ENCODE data around the gene WIZ. TPM values are rescaled to one million over a fixed set of nuclear protein-coding genes. Genes with fewer than 3 reads are reported as not detected.
"Not testable (repeated sequence)": the region's sequence is repeated elsewhere in the genome, so short reads cannot be mapped to it uniquely, and the experiment has no call there.

The WIZ gene
- total RNA-seq, 1 experiment from 2014 or later = 7.2 TPM

GRCh38 chr19:15411351-15411750, 38.4 kb downstream of the WIZ start:
- DNase-seq (ENCODE audit: low spot score) = not testable (repeated sequence)

- DNase-seq (ENCODE audit: low spot score) = no peak
Measured at GRCh38 chr19:15404780-15405211, 45.0 kb downstream of the WIZ start.

- DNase-seq (ENCODE audit: low spot score) = no peak
Measured at GRCh38 chr19:15404097-15404779, 45.5 kb downstream of the WIZ start.

GRCh38 chr19:15403151-15403531, 46.6 kb downstream of the WIZ start:
- DNase-seq (ENCODE audit: low spot score) = no peak

DNA sequence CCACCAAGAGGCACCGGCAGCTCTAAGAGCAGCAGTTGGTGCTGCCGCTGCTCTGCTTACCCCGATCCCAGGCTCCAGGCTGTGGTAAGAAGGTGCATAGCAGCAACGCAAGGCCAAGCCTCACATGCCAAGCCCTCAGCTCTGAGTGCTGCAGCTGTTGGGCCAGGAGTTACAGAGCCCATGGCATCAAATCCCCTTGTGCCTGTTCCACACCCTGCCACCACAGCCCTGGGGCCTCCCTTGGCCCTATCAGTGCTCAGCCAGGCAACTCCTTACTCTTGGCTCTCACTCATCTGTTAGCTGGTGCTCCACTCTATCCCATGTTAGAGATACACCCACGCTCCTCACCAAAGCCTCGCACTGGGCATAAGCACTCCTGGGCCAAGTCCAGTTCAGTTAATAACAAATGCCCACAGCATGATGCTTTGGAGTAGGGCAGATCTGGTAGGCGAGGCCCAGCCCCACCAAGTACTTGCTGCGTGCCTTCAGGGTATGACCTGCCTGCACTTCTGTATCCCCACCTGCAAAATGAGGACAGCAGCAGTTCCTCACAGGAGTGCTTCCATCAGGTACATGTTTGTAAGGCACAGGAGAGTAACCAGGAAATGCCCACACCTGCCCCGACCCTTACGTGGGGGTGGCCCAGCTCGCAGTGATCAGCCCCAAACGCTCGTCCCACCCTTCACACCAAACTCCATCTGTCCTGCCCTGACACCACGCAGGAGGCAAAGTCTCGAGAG, 47.2 kb downstream of the WIZ start:
- DNase-seq (ENCODE audit: low spot score) = no peak

GRCh38 chr19:15401397-15401710, 48.4 kb downstream of the WIZ start:
- no peak for DNase-seq (ENCODE audit: low spot score)

DNA sequence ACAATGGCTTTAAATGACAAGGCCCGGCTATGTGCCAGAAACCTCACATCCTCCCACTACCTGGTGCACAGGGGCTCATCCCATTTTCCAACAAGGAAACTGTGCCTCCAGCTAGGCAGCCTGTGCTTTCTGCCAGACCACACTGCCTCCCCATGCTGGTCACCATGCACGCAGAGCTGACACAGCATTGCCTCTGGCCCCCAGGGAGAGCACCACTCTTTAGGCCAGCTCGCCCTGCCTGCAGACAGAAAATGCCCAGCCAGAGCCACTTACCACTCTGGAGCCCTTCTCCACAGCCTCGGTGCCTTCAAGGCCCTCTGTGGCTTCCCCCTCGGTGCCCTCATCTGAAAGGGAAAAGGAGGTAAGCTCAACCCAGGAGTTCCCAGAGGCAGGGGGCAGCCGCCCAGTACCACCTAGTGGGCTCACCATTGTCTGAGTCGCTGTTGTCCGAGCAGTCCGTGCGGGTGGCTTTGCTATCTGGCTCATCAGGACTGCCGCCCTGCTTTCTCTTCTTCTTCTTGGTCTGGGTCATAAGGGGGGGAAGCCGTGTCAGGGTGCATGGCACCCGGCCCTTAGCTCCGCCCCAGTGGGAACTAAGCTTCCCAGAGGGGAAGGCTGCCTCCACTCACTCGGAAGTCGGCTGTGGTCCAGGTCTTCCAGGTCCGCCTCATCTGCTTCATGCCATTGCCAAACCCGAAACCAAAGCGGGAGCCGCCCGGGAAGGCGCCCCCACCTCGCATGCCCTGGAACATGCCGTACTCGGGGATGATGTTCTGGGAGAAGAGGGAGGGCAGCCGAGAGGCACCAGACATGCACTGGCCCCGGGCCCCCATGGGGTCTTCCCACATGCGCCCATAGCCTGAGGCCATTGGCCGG, 49.0 kb downstream of the WIZ start:
- no peak for DNase-seq (ENCODE audit: low spot score)

DNA sequence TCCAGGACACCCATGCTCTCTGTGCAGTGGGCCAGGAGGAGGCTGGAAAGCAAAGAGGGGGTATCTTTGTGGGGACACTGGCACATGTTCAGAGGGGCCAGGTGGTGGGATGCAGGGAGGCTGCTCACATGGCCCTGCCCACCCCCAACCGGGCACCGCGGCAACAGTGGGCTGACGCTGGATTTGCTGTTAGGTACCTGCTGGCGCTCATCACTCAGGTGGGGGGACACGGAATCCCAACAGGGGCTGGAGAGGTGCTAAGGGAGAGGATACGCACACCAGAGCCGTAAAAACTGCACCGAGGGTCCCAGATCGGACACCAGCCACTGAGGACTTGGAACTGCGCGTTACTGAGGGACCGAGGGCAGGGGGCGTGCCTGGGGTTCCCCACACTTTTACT, 50.1 kb downstream of the WIZ start:
- no peak for DNase-seq (ENCODE audit: low spot score)

DNA sequence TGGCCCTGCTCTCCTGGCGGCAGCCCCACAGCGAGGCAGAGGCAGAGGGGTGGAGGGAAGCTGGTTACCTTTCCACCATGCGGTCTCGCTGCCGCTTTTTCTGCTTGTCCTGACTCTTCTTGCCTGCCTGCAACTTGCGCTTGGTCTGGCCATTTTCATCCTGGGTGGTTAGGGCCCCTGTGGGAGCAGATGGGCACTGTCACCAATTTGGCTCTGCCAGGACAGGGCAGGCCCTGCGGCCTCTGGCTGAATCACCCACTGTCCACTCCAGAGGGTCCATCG, 50.6 kb downstream of the WIZ start:
- no peak for DNase-seq (ENCODE audit: low spot score)

DNA sequence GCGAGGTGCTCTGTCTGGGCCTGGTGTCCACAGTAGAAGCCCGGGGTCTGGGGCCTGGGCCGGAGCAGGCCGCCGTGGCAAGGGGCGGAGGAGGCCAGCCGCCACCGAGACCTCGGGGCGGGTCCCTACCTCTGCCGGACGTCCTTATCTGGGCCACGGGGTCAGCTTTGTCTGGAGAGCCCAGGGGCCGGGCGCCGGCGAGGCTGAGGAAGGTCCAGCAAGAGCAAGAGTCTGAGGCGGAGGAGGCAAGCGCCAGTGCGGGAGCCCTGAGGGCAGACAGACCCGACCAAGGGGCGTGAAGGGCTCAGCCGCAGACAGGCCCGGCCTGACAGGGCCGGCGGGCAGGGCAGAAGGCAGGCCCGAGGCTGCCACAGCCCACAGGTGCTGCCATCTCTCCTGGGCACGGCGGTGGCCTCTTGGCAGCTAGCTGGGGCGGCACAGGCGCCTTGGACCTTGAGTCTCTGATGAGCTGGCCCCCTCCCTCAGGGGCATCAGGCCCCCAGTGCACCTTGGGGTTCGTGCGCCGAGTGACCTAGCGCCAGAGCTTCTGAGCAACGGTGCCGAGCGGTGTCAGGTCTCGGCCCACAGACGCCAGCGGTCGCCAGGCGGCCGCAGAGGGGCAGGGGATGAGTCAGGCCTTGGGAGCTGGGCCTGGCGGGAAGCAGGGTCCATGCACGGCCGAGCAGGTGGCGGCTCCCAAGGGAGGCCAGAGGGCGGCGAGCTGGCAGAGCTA, 51.1 kb downstream of the WIZ start:
- no peak for DNase-seq (ENCODE audit: low spot score)

GRCh38 chr19:15397782-15398181, 52.0 kb downstream of the WIZ start:
- no peak for DNase-seq (ENCODE audit: low spot score)

DNA sequence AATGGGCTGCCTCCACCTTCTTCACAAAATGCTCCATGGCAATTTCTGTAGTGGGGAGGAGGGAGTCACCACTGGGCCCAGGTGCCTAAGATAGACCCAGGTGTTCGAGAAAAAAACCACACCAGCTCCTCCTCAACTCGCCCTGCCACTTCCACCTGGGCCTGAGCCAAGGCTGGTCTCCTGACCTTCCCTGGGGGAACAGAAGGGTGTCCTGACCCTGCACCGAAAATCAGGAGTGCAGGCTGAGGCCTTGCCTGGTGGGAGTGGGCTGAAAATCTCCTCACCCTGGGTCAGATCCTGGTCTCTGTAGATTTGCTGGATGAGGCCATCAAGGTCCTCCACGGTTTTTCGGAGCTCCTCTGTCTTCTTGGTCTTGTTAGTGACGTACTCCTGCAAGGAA, 52.5 kb downstream of the WIZ start:
- DNase-seq (ENCODE audit: low spot score) = no peak

- no peak for DNase-seq (ENCODE audit: low spot score)
Measured at GRCh38 chr19:15396436-15396835, 53.3 kb downstream of the WIZ start.

DNA sequence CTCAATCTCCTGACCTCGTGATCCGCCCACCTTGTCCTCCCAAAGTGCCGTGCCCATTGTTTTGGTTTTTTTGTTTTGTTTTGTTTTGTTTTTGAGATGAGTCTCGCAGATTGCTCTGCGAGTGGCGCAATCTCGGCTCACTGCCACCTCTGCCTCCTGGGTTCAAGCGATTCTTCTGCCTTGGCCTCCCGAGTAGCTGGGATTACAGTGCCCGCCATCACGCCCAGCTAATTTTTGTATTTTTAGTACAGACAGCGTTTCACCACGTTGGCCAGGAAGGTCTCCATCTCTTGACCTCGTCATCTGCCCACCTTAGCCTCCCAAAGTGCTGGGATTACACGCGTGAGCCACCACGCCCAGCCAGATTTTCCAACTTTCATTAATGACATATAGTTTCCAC, 54.5 kb downstream of the WIZ start:
- not testable (repeated sequence) for DNase-seq (ENCODE audit: low spot score)

GRCh38 chr19:15394426-15394825, 55.3 kb downstream of the WIZ start:
- DNase-seq (ENCODE audit: low spot score) = no peak

DNA sequence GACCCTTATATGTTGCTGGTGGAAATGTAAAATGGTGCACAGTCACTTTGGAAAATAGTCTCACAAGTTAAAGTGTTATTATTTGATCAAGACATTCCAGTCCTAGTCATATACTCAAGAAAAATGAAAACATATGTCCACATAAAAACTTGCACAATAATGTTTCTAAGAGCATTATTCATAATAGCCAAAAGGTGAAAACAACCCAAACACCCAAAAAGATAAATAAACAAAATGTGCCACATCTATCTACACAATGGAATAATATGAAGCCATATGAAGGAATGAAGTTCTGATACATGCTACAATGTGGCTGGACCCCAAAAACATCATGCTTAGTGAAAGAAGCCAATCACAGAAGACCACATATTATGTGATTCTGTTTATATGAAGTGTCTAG, 55.8 kb downstream of the WIZ start:
- DNase-seq (ENCODE audit: low spot score) = no peak

GRCh38 chr19:15390814-15391213, 58.9 kb downstream of the WIZ start:
- no peak for DNase-seq (ENCODE audit: low spot score)

GRCh38 chr19:15381864-15382263, 67.9 kb downstream of the WIZ start:
- DNase-seq (ENCODE audit: low spot score) = no peak

GRCh38 chr19:15381429-15381828, 68.3 kb downstream of the WIZ start:
- DNase-seq (ENCODE audit: low spot score) = no peak

- DNase-seq (ENCODE audit: low spot score) = peak; percentile 85
Measured at GRCh38 chr19:15379999-15380647, 69.6 kb downstream of the WIZ start.

GRCh38 chr19:15379083-15379998, 70.4 kb downstream of the WIZ start, which contains the start of gene AKAP8:
TSS of gene AKAP8 (minus strand) at chr19:15379787. CDS start at chr19:15379731, 56 bp downstream.
- DNase-seq (ENCODE audit: low spot score) = peak; percentile 100
